Right ventricle myocardium inferior (tissue), 1 donor: ENCODE measurements around the gene GBGT1. TPM values are rescaled to one million over a fixed set of nuclear protein-coding genes. Genes with fewer than 3 reads are reported as not detected.
"Not testable (repeated sequence)": the region's sequence is repeated elsewhere in the genome, so short reads cannot be mapped to it uniquely, and the experiment has no call there.

Experiments used
- ATAC-seq: fragments of 200-7000 bp; cut with Tn5 transposase; one replicate; pipeline ENCODE4 v1.9.1; 2020; ENCODE audit warnings: mild to moderate bottlenecking, moderate library complexity
- DNase-seq: peaks from one replicate; pipeline ENCODE4 v3.0.0; 2021; ENCODE audit errors: missing footprints
- intact Hi-C: fragments of 100-400 bp; cut with DNase I; formaldehyde crosslinking; loops from one replicate; pipeline ENCODE4 v1.11.0; 2022
- long read RNA-seq: library from polyadenylated mRNA; unstranded; transcript quantifications from one replicate; pipeline ENCODE4 v2.0.0, GENCODE V29; 2021
- total RNA-seq: library from RNA; stranded (reverse); fragmentation: NEBNext Ultra II Directional; extraction: Animal tissue kit (Norgen Biotek cat#: 25700); gene quantifications from one replicate; pipeline ENCODE4 v1.2.1, GENCODE V29; 2021
- donor health status: DM: no; HTN: yes; CAD: no; lungs with severe emphysema.

Gene GBGT1
- total RNA-seq: 8.2 TPM
- long read RNA-seq, partial matches to known transcripts: 0 of 3 reads
- long read RNA-seq, other reads (novel, unspliced or antisense): 0 of 3 reads

- intact Hi-C loops: no loop called here
- DNase-seq: peak; percentile 93
- ATAC-seq: peak; percentile 76
Measured at GRCh38 chr9:133163504-133164172, at the start of gene GBGT1. GBGT1 (minus strand) TSS chr9:133163914; CDS start chr9:133162412, 1,502 bp downstream.

- no peak for ATAC-seq
- intact Hi-C loops: no loop called here
- no peak for DNase-seq
Measured at GRCh38 chr9:133210609-133211008, 46.9 kb upstream of the GBGT1 start.

GRCh38 chr9:133210202-133210532, 46.5 kb upstream of the GBGT1 start:
- DNase-seq (no peak), ATAC-seq (no peak)
- intact Hi-C loops: no loop called here

- intact Hi-C loops, DNase-seq, ATAC-seq: not testable (repeated sequence)
Measured at GRCh38 chr9:133209327-133210201, 45.9 kb upstream of the GBGT1 start.

GRCh38 chr9:133208880-133209300, 45.2 kb upstream of the GBGT1 start, which contains the start of gene OBP2B:
OBP2B (minus strand) TSS chr9:133209250; CDS start chr9:133209199, 51 bp downstream.
- intact Hi-C loops, ATAC-seq, DNase-seq: not testable (repeated sequence)

GRCh38 chr9:133208171-133208879, 44.6 kb upstream of the GBGT1 start:
- DNase-seq, ATAC-seq, intact Hi-C loops: not testable (repeated sequence)

GRCh38 chr9:133207540-133208170, 43.9 kb upstream of the GBGT1 start:
- no peak for ATAC-seq
- DNase-seq: no peak
- intact Hi-C loops: no loop called here

GRCh38 chr9:133207021-133207531, 43.4 kb upstream of the GBGT1 start:
- DNase-seq (no peak), ATAC-seq (no peak)
- intact Hi-C loops: no loop called here

- DNase-seq (no peak), ATAC-seq (no peak)
- intact Hi-C loops: no loop called here
Measured at GRCh38 chr9:133205996-133206931, 42.5 kb upstream of the GBGT1 start.

GRCh38 chr9:133205481-133205887, 41.8 kb upstream of the GBGT1 start:
- ATAC-seq, intact Hi-C loops, DNase-seq: not testable (repeated sequence)

- ATAC-seq: no peak
- DNase-seq: no peak
- intact Hi-C loops: loop anchor here (5.0 kb wide), 1 partner anchor 32 kb away; no protein-coding TSS in a partner anchor
Measured at GRCh38 chr9:133204993-133205336, 41.3 kb upstream of the GBGT1 start.

- intact Hi-C loops: loop anchor here (5.0 kb wide), 1 partner anchor 33 kb away; no protein-coding TSS in a partner anchor
- no peak for ATAC-seq
Measured at GRCh38 chr9:133204335-133204992, 40.8 kb upstream of the GBGT1 start.

GRCh38 chr9:133203506-133204075, 39.9 kb upstream of the GBGT1 start:
- DNase-seq (no peak), ATAC-seq (no peak)
- intact Hi-C loops: loop anchor here (5.0 kb wide), 1 partner anchor 34 kb away; no protein-coding TSS in a partner anchor

More at GRCh38 chr9:133204335-133204992, 40.8 kb upstream of the GBGT1 start:
- DNase-seq: no peak

- ATAC-seq: no peak
- DNase-seq: no peak
- intact Hi-C loops: loop anchor here (5.0 kb wide), 1 partner anchor 34 kb away; no protein-coding TSS in a partner anchor
Measured at GRCh38 chr9:133202688-133203453, 39.2 kb upstream of the GBGT1 start.

- ATAC-seq (no peak), DNase-seq (no peak)
- intact Hi-C loops: loop anchor here (5.0 kb wide), 1 partner anchor 35 kb away; no protein-coding TSS in a partner anchor
Measured at GRCh38 chr9:133202145-133202513, 38.4 kb upstream of the GBGT1 start.
